Uterus (tissue), 4 donors: Measurements from ENCODE around the gene LHFPL6. TPM values are rescaled to one million over a fixed set of nuclear protein-coding genes. Genes with fewer than 3 reads are reported as not detected.

Experiments used
- DNase-seq, 2 donors: peaks; one replicate each; pipeline ENCODE4 v3.0.0-alpha.2; 2019 to 2020
- H3K27ac ChIP-seq, 2 donors: fragments of 200-600 bp; sonication (generic); 1 replicate in 1 of 2; 2 replicates in 1 of 2; pipeline ENCODE4 v1.5.1; 2016 to 2018
- H3K27me3 ChIP-seq, 2 donors: fragments of 200-600 bp; sonication (generic); one replicate each; pipeline ENCODE4 v1.5.1; 2018 to 2019; ENCODE audit warnings: control low read depth in 1 of 2
- H3K36me3 ChIP-seq, 2 donors: fragments of 200-600 bp; sonication (generic); one replicate each; pipeline ENCODE4 v1.5.1; 2019; ENCODE audit warnings: control low read depth in 1 of 2
- H3K4me1 ChIP-seq, 2 donors: fragments of 200-600 bp; sonication (generic); one replicate each; pipeline ENCODE4 v1.5.1; 2018 to 2019; ENCODE audit warnings: control low read depth in 1 of 2
- H3K4me3 ChIP-seq, 2 donors: fragments of 200-600 bp; sonication (generic); 1 replicate in 1 of 2; 2 replicates in 1 of 2; pipeline ENCODE4 v1.5.1; 2018 to 2019; ENCODE audit warnings: mild to moderate bottlenecking in 1 of 2
- H3K9me3 ChIP-seq, 2 donors: fragments of 200-600 bp; sonication (generic); one replicate each; pipeline ENCODE4 v1.5.1; 2019; ENCODE audit warnings: control low read depth in 1 of 2
- POLR2A ChIP-seq, 2 donors: fragments of 450-650 bp; IDR thresholded peaks; one replicate each; pipeline ENCODE4 v1.6.1; 2016; ENCODE audit warnings: antibody characterized with exemption in 2 of 2, mild to moderate bottlenecking in 1 of 2, moderate library complexity in 1 of 2
- intact Hi-C: fragments of 100-400 bp; cut with DNase I; formaldehyde crosslinking; loops from one replicate; pipeline ENCODE4 v1.15.1; 2023; ENCODE audit warnings: low total_unique reads
- total RNA-seq, 4 donors: library from RNA; depleted of rRNA in 3 of 4; stranded (reverse); fragments of >200 nt in 3 of 4; gene quantifications; one replicate each; pipeline versions ENCODE4 v1.1.0 to v1.2.4, GENCODE V29; 2014 to 2023
- TF ChIP-seq, protein P1 (sequence below), 4 experiments: fragments of 200-600 bp in 2 of 4; fragments of 450-650 bp in 2 of 4; sonication (generic) in 2 of 4; IDR thresholded peaks; one replicate each; pipeline ENCODE4 v1.5.1; 2016 to 2019; ENCODE audit warnings: antibody characterized with exemption in 4 of 4, mild to moderate bottlenecking in 2 of 4, moderate library complexity in 1 of 4
- donor health status: DM: yes; HTN: yes; CAD: no.

The LHFPL6 gene
- total RNA-seq, 4 donors from 2014 or later, result 37.9 to 105 (median 86.8) TPM

DNA sequence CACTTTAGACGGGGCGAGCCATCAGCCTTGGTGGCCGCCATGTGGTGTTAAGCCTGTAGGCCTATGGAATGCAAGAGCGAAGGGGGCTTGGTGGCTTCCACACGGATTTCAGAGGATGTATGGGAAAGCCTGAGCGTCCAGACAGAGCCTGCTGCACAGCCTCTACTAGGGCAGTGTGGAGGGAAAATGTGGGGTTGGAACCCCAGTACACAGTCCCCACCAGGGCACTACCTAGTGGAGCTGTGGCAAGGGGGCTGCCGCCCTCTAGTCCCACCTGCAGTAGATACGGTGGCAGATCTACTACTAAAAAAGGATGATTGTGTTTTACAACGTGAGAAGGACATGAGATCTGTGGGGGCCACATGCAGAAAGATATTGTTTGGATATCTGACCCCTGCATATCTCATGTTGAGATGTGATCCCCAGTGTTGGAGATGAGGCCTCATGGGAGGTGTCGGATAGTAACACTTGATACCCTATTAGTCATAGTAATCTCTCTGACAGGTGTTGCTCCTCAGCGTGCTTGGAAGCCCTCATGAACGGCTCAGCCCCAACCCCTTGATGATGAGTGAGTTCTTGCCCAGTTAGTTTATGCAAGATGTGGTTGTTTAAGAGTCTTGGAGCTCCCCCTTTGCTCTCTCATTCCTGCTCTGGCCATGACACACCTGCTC, 45.6 kb downstream of the LHFPL6 start:
- no peaks in the 10 kb centered on the region for H3K4me1 ChIP-seq
- no peaks in the 10 kb centered on the region for H3K36me3 ChIP-seq
- no peak for DNase-seq
- TF ChIP-seq, protein P1, sequence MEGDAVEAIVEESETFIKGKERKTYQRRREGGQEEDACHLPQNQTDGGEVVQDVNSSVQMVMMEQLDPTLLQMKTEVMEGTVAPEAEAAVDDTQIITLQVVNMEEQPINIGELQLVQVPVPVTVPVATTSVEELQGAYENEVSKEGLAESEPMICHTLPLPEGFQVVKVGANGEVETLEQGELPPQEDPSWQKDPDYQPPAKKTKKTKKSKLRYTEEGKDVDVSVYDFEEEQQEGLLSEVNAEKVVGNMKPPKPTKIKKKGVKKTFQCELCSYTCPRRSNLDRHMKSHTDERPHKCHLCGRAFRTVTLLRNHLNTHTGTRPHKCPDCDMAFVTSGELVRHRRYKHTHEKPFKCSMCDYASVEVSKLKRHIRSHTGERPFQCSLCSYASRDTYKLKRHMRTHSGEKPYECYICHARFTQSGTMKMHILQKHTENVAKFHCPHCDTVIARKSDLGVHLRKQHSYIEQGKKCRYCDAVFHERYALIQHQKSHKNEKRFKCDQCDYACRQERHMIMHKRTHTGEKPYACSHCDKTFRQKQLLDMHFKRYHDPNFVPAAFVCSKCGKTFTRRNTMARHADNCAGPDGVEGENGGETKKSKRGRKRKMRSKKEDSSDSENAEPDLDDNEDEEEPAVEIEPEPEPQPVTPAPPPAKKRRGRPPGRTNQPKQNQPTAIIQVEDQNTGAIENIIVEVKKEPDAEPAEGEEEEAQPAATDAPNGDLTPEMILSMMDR (IDR thresholded peaks at IDR 0.05), result no peak
- no peak for TF ChIP-seq POLR2A (IDR thresholded peaks at IDR 0.05)
- H3K27me3 ChIP-seq, result no peaks in the 10 kb centered on the region
- intact Hi-C loops, result no loop called here
- no peak overlapping the region for H3K27ac ChIP-seq
- H3K9me3 ChIP-seq, result no peaks in the 10 kb centered on the region
- H3K4me3 ChIP-seq, result no peak overlapping the region

- H3K4me3 ChIP-seq, result no peak overlapping the region
- intact Hi-C loops, result no loop called here
- no peaks in the 10 kb centered on the region for H3K27me3 ChIP-seq
- no peaks in the 10 kb centered on the region for H3K9me3 ChIP-seq
- TF ChIP-seq POLR2A (IDR thresholded peaks at IDR 0.05), result no peak
- TF ChIP-seq, protein P1 (IDR thresholded peaks at IDR 0.05), result no peak
- H3K4me1 ChIP-seq, result no peaks in the 10 kb centered on the region
- no peak for DNase-seq
- H3K27ac ChIP-seq, result no peak overlapping the region
- no peaks in the 10 kb centered on the region for H3K36me3 ChIP-seq
Observed at GRCh38 chr13:39556866-39557265, 46.1 kb downstream of the LHFPL6 start.

GRCh38 chr13:39554371-39554770, 48.6 kb downstream of the LHFPL6 start:
- Histone ChIP-seq H3K9me3 (no peaks in the 10 kb centered on the region), H3K4me3 (no peak overlapping the region), H3K4me1 (no peaks in the 10 kb centered on the region), H3K27me3 (no peaks in the 10 kb centered on the region), H3K36me3 (no peaks in the 10 kb centered on the region), H3K27ac (no peak overlapping the region)
- TF ChIP-seq POLR2A (IDR thresholded peaks at IDR 0.05), result no peak
- TF ChIP-seq, protein P1 (IDR thresholded peaks at IDR 0.05), result no peak
- intact Hi-C loops, result no loop called here
- no peak for DNase-seq

GRCh38 chr13:39552246-39552645, 50.7 kb downstream of the LHFPL6 start:
- no peak for DNase-seq
- Histone ChIP-seq H3K4me3 (no peak overlapping the region), H3K27ac (no peak overlapping the region), H3K36me3 (no peaks in the 10 kb centered on the region), H3K27me3 (no peaks in the 10 kb centered on the region), H3K9me3 (no peaks in the 10 kb centered on the region), H3K4me1 (no peaks in the 10 kb centered on the region)
- TF ChIP-seq, protein P1 (IDR thresholded peaks at IDR 0.05), result no peak
- no peak for TF ChIP-seq POLR2A (IDR thresholded peaks at IDR 0.05)
- intact Hi-C loops, result no loop called here

- no peak for DNase-seq
- Histone ChIP-seq H3K4me3 (no peak overlapping the region), H3K4me1 (no peaks in the 10 kb centered on the region), H3K9me3 (no peaks in the 10 kb centered on the region), H3K27me3 (no peaks in the 10 kb centered on the region), H3K36me3 (no peaks in the 10 kb centered on the region), H3K27ac (no peak overlapping the region)
- TF ChIP-seq, protein P1 (IDR thresholded peaks at IDR 0.05), result no peak
- TF ChIP-seq POLR2A (IDR thresholded peaks at IDR 0.05), result no peak
- intact Hi-C loops, result no loop called here
Observed at GRCh38 chr13:39550931-39551330, 52.1 kb downstream of the LHFPL6 start.
